Kidney (tissue), 14 donors: ENCODE results near the gene MNDA. TPM values are rescaled to one million over a fixed set of nuclear protein-coding genes. Genes with fewer than 3 reads are reported as not detected.

Experiments used
- DNase-seq, 5 donors: peaks; one replicate each; pipeline ENCODE4 v3.0.0-alpha.2; 2013 to 2020
- FAIRE-seq: peaks from 2 replicates; lab custom pipeline; 2012; peaks lifted over from hg19 to GRCh38; lab: Jason Lieb, UNC
- H3K27ac ChIP-seq, 2 donors: one replicate each; pipeline ENCODE4 v1.7.0; 2013; ENCODE audit warnings: low read depth in 2 of 2, low read length in 2 of 2, inconsistent platforms in 1 of 2
- H3K27me3 ChIP-seq: one replicate; pipeline ENCODE4 v1.7.1; 2013; ENCODE audit warnings: low read length, inconsistent platforms; ENCODE audit not compliant: control insufficient read depth, insufficient read depth
- H3K36me3 ChIP-seq, 3 donors: one replicate each; pipeline versions ENCODE4 v1.7.0 to v1.7.1; 2013; ENCODE audit warnings: low read length in 3 of 3, control low read depth in 1 of 3, inconsistent platforms in 1 of 3; ENCODE audit not compliant: insufficient read depth in 3 of 3, control insufficient read depth in 2 of 3
- H3K4me1 ChIP-seq, 3 donors: one replicate each; pipeline versions ENCODE4 v1.7.0 to v1.7.1; 2013; ENCODE audit warnings: low read length in 3 of 3, inconsistent platforms in 1 of 3, low read depth in 1 of 3; ENCODE audit not compliant: control insufficient read depth in 2 of 3, insufficient read depth in 2 of 3
- H3K4me3 ChIP-seq, 3 donors: one replicate each; pipeline versions ENCODE4 v1.7.0 to v1.8.1; 2013; ENCODE audit warnings: low read length in 3 of 3, control low read depth in 1 of 3, inconsistent platforms in 1 of 3
- H3K9ac ChIP-seq, 3 donors: one replicate each; pipeline versions ENCODE4 v1.7.0 to v1.7.1; 2013; ENCODE audit warnings: low read length in 3 of 3, control low read depth in 1 of 3, inconsistent platforms in 1 of 3
- H3K9me3 ChIP-seq, 3 donors: one replicate each; pipeline versions ENCODE4 v1.7.0 to v1.7.1; 2013; ENCODE audit warnings: low read length in 3 of 3, control low read depth in 1 of 3, inconsistent platforms in 1 of 3; ENCODE audit not compliant: control insufficient read depth in 2 of 3, insufficient read depth in 1 of 3
- intact Hi-C: fragments of 100-400 bp; cut with DNase I; formaldehyde crosslinking; loops from one replicate; pipeline ENCODE4 v1.11.1; 2022
- polyA plus RNA-seq: library from polyadenylated mRNA; stranded (reverse); fragments of 350-450 nt; fragmentation: Illumina TruSeq; extraction: RNeasy Lipid Tissue Mini Kit (QIAGEN cat#74804); gene quantifications from one replicate; pipeline ENCODE4 v1.2.3, GENCODE V29; 2014; ENCODE audit warnings: low read depth, low replicate concordance; ENCODE audit not compliant: insufficient read depth
- total RNA-seq: library from RNA; stranded (reverse); fragmentation: NEBNext Ultra II Directional; extraction: Animal tissue kit (Norgen Biotek cat#: 25700); gene quantifications from one replicate; pipeline ENCODE4 v1.2.1, GENCODE V29; 2021
- TF ChIP-seq, protein P1 (sequence below): IDR thresholded peaks from 3 replicates; pipeline ENCODE4 v1.5.1; 2012; ENCODE audit warnings: mild to moderate bottlenecking, moderate library complexity, borderline replicate concordance; ENCODE audit not compliant: insufficient read depth; ENCODE audit errors: extremely low read depth
- donor health status: control.
- donor health status: control.
- donor health status: control.
- donor health status: control.
- donor health status: control.
- donor health status: DM: yes; HTN: yes; CAD: no.
- donor health status: Normal renal cell carcinoma (clear cell type).

Gene MNDA
- total and polyA plus RNA-seq, 2 donors from 2014 or later: 2.6 to 8.3 TPM

DNA sequence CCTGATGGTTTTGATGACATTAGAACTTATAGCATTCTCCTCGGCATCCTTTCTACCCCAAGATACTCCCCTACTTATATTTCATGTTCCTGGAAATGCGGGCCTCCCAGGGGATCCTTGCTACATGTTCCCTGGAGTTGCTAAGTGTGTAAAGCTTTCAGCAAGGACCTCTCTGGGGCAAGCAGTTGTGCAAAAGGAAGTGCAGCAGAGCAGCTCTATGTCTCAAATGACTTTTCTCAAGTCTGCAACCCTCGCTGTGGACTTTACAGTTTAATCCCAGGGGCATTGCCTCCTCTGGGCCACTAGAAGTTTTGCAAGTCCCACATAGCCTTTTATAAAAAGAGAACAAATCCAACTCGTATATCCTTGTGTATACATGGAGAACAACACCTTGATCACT is 20.8 kb upstream of the MNDA start:
- no peak overlapping the region for H3K4me3 ChIP-seq
- no peak for FAIRE-seq
- no peaks in the 10 kb centered on the region for H3K36me3 ChIP-seq
- TF ChIP-seq, protein P1, sequence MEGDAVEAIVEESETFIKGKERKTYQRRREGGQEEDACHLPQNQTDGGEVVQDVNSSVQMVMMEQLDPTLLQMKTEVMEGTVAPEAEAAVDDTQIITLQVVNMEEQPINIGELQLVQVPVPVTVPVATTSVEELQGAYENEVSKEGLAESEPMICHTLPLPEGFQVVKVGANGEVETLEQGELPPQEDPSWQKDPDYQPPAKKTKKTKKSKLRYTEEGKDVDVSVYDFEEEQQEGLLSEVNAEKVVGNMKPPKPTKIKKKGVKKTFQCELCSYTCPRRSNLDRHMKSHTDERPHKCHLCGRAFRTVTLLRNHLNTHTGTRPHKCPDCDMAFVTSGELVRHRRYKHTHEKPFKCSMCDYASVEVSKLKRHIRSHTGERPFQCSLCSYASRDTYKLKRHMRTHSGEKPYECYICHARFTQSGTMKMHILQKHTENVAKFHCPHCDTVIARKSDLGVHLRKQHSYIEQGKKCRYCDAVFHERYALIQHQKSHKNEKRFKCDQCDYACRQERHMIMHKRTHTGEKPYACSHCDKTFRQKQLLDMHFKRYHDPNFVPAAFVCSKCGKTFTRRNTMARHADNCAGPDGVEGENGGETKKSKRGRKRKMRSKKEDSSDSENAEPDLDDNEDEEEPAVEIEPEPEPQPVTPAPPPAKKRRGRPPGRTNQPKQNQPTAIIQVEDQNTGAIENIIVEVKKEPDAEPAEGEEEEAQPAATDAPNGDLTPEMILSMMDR: no peak
- no peak for DNase-seq
- H3K9ac ChIP-seq: no peak overlapping the region
- no peaks in the 10 kb centered on the region for H3K27me3 ChIP-seq
- no peak overlapping the region for H3K27ac ChIP-seq
- intact Hi-C loops: no loop called here
- H3K9me3 ChIP-seq: no peaks in the 10 kb centered on the region
- H3K4me1 ChIP-seq: no peaks in the 10 kb centered on the region

DNA sequence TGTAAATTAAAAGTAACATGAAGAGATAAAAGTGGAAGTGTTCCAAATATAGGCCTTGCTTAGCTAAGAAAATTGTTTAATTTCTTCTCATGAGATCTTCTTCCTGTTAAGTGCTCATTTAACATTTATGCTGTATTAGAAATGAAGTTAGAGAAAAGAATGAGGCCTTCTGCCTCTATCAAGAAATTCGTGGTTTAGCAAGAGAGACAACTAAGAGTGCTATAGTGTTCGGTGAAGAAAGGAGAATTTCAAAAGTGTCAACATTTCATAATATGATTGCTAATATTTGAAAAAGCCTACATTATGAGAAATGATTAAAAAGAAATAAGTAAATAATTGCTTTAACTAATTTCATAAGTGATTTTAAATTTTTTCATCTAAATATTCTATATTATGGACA is 18.8 kb upstream of the MNDA start:
- no peaks in the 10 kb centered on the region for H3K36me3 ChIP-seq
- FAIRE-seq: no peak
- H3K4me3 ChIP-seq: no peak overlapping the region
- H3K27ac ChIP-seq: no peak overlapping the region
- H3K27me3 ChIP-seq: no peaks in the 10 kb centered on the region
- no peak overlapping the region for H3K9ac ChIP-seq
- TF ChIP-seq, protein P1: no peak
- no peaks in the 10 kb centered on the region for H3K4me1 ChIP-seq
- H3K9me3 ChIP-seq: no peaks in the 10 kb centered on the region
- DNase-seq: no peak
- intact Hi-C loops: no loop called here

DNA sequence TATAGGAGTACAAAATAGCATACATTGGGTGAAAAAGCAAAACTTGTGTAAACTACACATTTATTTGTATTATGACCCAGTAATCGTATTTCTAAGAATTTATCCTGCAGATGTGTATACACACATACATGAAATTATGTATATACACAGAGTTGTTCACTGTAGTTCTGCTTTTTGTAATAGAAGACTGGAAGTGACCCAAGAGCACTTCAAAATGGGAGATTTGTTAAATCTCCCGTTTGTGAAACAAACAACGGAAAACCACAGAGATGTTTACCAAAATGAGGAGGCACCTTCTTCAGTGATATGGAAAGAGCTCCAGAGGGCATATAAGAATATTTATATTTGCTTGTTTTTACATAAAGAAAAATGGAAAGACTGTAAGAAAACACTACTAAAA is 18.0 kb upstream of the MNDA start:
- Histone ChIP-seq H3K4me1 (no peaks in the 10 kb centered on the region), H3K36me3 (no peaks in the 10 kb centered on the region), H3K27me3 (no peaks in the 10 kb centered on the region), H3K4me3 (no peak overlapping the region), H3K9ac (no peak overlapping the region), H3K9me3 (no peaks in the 10 kb centered on the region), H3K27ac (no peak overlapping the region)
- DNase-seq (no peak), FAIRE-seq (no peak)
- TF ChIP-seq, protein P1: no peak
- intact Hi-C loops: no loop called here

DNA sequence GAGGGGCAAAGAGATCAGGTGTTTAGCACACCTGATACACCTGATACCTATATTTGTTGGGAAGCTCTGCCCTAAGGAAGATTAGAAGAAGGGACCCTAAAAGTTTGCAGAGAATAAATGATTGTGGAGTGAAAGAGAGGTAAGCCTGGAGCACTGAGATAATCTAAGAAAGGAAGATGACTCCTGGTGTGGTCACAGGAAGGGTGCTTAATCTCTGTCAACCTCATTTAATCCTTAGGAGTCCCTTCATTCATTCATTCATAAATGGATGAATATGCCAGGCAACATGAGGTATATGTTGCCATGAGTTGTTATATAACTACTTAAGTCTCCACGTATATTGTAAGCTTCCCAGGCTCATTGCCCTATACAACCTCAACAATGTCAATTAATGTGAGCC is 16.2 kb upstream of the MNDA start:
- no peak for DNase-seq

More for the DNA sequence above, 16.2 kb upstream of the MNDA start:
- Histone ChIP-seq H3K27me3 (no peaks in the 10 kb centered on the region), H3K9me3 (no peaks in the 10 kb centered on the region), H3K36me3 (no peaks in the 10 kb centered on the region), H3K4me3 (no peak overlapping the region), H3K4me1 (no peaks in the 10 kb centered on the region), H3K27ac (no peak overlapping the region), H3K9ac (no peak overlapping the region)
- TF ChIP-seq, protein P1: no peak
- intact Hi-C loops: no loop called here
- FAIRE-seq: no peak
